ENCODE measurements around the gene APLN. TPM values are rescaled to one million over a fixed set of nuclear protein-coding genes. Genes with fewer than 3 reads are reported as not detected.

Gene APLN
- total RNA-seq, 3 donors from 2014 or later = 0.29 to 0.43 (median 0.41) TPM

GRCh38 chrX:129614481-129615255 lies 40.1 kb downstream of the APLN start:
- H3K4me1 ChIP-seq (ENCODE audit: low read depth) = no peaks in the 10 kb centered on the region
- no peak for ATAC-seq
- DNase-seq = no peak
- H3K9me3 ChIP-seq = no peaks in the 10 kb centered on the region
- no peaks in the 10 kb centered on the region for H3K36me3 ChIP-seq (ENCODE audit: low read depth)
- intact Hi-C loops (cut with DNase I, micrococcal nuclease) = no loop called here
- H3K4me3 ChIP-seq = no peak overlapping the region
- no peak for TF ChIP-seq CTCF (IDR thresholded peaks at IDR 0.05)

DNA sequence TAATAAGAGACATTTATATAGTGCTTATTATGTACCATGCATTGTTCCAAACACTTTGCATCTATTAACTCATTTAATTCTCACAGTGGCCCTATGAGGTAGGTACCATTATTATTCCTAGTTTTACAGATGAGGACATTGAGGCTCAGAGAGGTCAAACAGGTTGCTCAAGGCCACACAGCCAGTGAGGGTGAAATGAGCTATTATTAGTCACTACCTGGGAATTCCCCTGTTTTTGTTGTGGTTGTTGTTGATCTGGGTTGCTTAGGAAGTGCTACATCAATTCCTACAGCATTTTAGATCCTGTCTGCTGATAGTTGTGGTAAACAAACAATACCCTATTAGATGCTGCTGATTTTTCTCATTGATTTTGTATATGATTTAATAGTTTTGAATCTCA lies 41.2 kb downstream of the APLN start:
- DNase-seq (no peak), ATAC-seq (no peak)
- Histone ChIP-seq H3K4me1 (ENCODE audit: low read depth) (no peaks in the 10 kb centered on the region), H3K36me3 (ENCODE audit: low read depth) (no peaks in the 10 kb centered on the region), H3K9me3 (no peaks in the 10 kb centered on the region), H3K4me3 (no peak overlapping the region)
- intact Hi-C loops (cut with DNase I, micrococcal nuclease) = no loop called here
- TF ChIP-seq CTCF (IDR thresholded peaks at IDR 0.05) = no peak

DNA sequence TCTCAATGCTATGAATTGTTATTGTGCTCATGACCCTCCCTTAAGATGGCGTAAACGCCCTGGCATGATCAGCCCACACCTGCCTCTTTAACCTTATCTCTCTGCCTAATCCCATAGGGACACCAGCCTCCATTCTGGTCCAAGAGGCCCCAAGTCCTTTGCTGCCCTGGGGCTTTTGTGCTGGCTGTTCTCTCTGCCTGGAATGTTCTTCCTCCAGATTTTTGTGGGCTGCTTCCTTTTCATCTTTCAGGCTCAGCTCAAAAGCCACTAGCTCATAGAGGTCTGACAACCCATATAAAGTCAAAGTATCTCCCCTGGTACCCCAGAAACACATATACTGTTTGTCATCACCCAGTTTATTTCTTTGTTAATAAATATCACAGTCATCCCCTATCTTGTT lies 42.4 kb downstream of the APLN start:
- DNase-seq (no peak), ATAC-seq (no peak)
- intact Hi-C loops (cut with DNase I, micrococcal nuclease) = no loop called here
- no peaks in the 10 kb centered on the region for H3K9me3 ChIP-seq
- no peaks in the 10 kb centered on the region for H3K4me1 ChIP-seq (ENCODE audit: low read depth)
- no peak for TF ChIP-seq CTCF (IDR thresholded peaks at IDR 0.05)
- no peaks in the 10 kb centered on the region for H3K36me3 ChIP-seq (ENCODE audit: low read depth)
- no peak overlapping the region for H3K4me3 ChIP-seq

- no peak for TF ChIP-seq CTCF (IDR thresholded peaks at IDR 0.05)
- no peaks in the 10 kb centered on the region for H3K9me3 ChIP-seq
- intact Hi-C loops (cut with DNase I, micrococcal nuclease) = loop anchor here (10.0 kb wide), 1 partner anchor 115 kb away; no protein-coding TSS in a partner anchor
- ATAC-seq = no peak
- H3K4me3 ChIP-seq = no peak overlapping the region
- H3K4me1 ChIP-seq (ENCODE audit: low read depth) = peaks cover 2% of the 10 kb centered on the region
- DNase-seq = no peak
- no peaks in the 10 kb centered on the region for H3K36me3 ChIP-seq (ENCODE audit: low read depth)
These were observed 45.4 kb downstream of the APLN start for GRCh38 chrX:129609395-129609794.

DNA sequence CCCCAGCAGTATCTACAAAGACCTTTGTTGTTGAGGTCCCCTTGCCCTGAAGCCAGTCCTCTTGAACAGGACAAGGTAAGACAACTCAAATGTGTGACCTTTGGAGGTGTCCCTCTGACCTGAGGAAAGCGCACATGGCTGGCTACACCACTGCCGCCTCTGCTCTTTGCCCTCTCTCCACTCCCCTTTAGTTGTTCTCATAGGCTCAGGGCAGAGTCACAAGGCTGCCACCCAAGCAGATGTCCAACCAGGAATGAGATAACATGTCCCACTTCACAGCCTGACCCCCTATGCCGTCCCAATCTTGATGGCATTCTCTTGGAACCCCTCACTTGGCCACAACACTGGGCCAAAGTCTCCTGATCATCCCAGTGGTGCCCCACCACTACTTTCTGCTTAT lies 46.3 kb downstream of the APLN start:
- DNase-seq (no peak), ATAC-seq (no peak)
- intact Hi-C loops (cut with DNase I, micrococcal nuclease) = loop anchor here (10.0 kb wide), 1 partner anchor 116 kb away; no protein-coding TSS in a partner anchor
- no peaks in the 10 kb centered on the region for H3K36me3 ChIP-seq (ENCODE audit: low read depth)
- H3K4me1 ChIP-seq (ENCODE audit: low read depth) = peaks cover 5% of the 10 kb centered on the region
- H3K9me3 ChIP-seq = no peaks in the 10 kb centered on the region
- H3K4me3 ChIP-seq = no peak overlapping the region
- no peak for TF ChIP-seq CTCF (IDR thresholded peaks at IDR 0.05)
